ENCODE data around the gene DRC1. TPM values are rescaled to one million over a fixed set of nuclear protein-coding genes. Genes with fewer than 3 reads are reported as not detected.

DRC1 gene
- total RNA-seq, 1 donor from 2014 or later = not detected

- no peaks in the 10 kb centered on the region for H3K9me3 ChIP-seq
- H3K4me3 ChIP-seq = no peak overlapping the region
- no peaks in the 10 kb centered on the region for H3K27me3 ChIP-seq
- H3K36me3 ChIP-seq = no peaks in the 10 kb centered on the region
- H3K27ac ChIP-seq = no peak overlapping the region
- intact Hi-C loops (cut with DNase I) = no loop called here
- no peak for DNase-seq (ENCODE audit: extremely low spot score in 2 of 2)
- TF ChIP-seq POLR2AphosphoS5 (IDR thresholded peaks at IDR 0.05; ENCODE audit: insufficient read depth in 1 of 2, low read depth in 1 of 2) = no peak
- TF ChIP-seq CTCF (IDR thresholded peaks at IDR 0.05) = no peak
- no peak for TF ChIP-seq POLR2A (IDR thresholded peaks at IDR 0.05)
- H3K4me1 ChIP-seq = no peaks in the 10 kb centered on the region
These were observed 29.1 kb downstream of the DRC1 start for GRCh38 chr2:26430826-26431225.

GRCh38 chr2:26432363-26432762 is 30.6 kb downstream of the DRC1 start:
- Histone ChIP-seq H3K27me3 (no peaks in the 10 kb centered on the region), H3K27ac (no peak overlapping the region), H3K9me3 (no peaks in the 10 kb centered on the region), H3K4me3 (no peak overlapping the region), H3K36me3 (no peaks in the 10 kb centered on the region), H3K4me1 (no peaks in the 10 kb centered on the region)
- TF ChIP-seq CTCF (IDR thresholded peaks at IDR 0.05) (no peak), POLR2A (IDR thresholded peaks at IDR 0.05) (no peak), POLR2AphosphoS5 (IDR thresholded peaks at IDR 0.05; ENCODE audit: insufficient read depth in 1 of 2, low read depth in 1 of 2) (no peak)
- DNase-seq (ENCODE audit: extremely low spot score in 2 of 2) = no peak
- intact Hi-C loops (cut with DNase I) = no loop called here

- no peaks in the 10 kb centered on the region for H3K9me3 ChIP-seq
- no peak for TF ChIP-seq POLR2AphosphoS5 (IDR thresholded peaks at IDR 0.05; ENCODE audit: insufficient read depth in 1 of 2, low read depth in 1 of 2)
- TF ChIP-seq POLR2A (IDR thresholded peaks at IDR 0.05) = no peak
- no peak for TF ChIP-seq CTCF (IDR thresholded peaks at IDR 0.05)
- H3K27ac ChIP-seq = no peak overlapping the region
- no peaks in the 10 kb centered on the region for H3K4me1 ChIP-seq
- no peak for DNase-seq (ENCODE audit: extremely low spot score in 2 of 2)
- intact Hi-C loops (cut with DNase I) = no loop called here
- H3K4me3 ChIP-seq = no peak overlapping the region
- no peaks in the 10 kb centered on the region for H3K27me3 ChIP-seq
- no peaks in the 10 kb centered on the region for H3K36me3 ChIP-seq
These were observed 31.1 kb downstream of the DRC1 start for GRCh38 chr2:26432859-26433258.

GRCh38 chr2:26435106-26435505 is 33.4 kb downstream of the DRC1 start:
- Histone ChIP-seq H3K4me3 (no peak overlapping the region), H3K4me1 (no peaks in the 10 kb centered on the region), H3K27me3 (no peaks in the 10 kb centered on the region), H3K36me3 (no peaks in the 10 kb centered on the region), H3K27ac (no peak overlapping the region), H3K9me3 (no peaks in the 10 kb centered on the region)
- intact Hi-C loops (cut with DNase I) = no loop called here
- no peak for TF ChIP-seq POLR2AphosphoS5 (IDR thresholded peaks at IDR 0.05; ENCODE audit: insufficient read depth in 1 of 2, low read depth in 1 of 2)
- no peak for TF ChIP-seq CTCF (IDR thresholded peaks at IDR 0.05)
- TF ChIP-seq POLR2A (IDR thresholded peaks at IDR 0.05) = no peak
- no peak for DNase-seq (ENCODE audit: extremely low spot score in 2 of 2)

GRCh38 chr2:26438526-26438925 is 36.8 kb downstream of the DRC1 start:
- intact Hi-C loops (cut with DNase I) = no loop called here
- TF ChIP-seq POLR2AphosphoS5 (IDR thresholded peaks at IDR 0.05; ENCODE audit: insufficient read depth in 1 of 2, low read depth in 1 of 2) (no peak), CTCF (IDR thresholded peaks at IDR 0.05) (no peak), POLR2A (IDR thresholded peaks at IDR 0.05) (no peak)
- H3K36me3 ChIP-seq = no peaks in the 10 kb centered on the region
- H3K9me3 ChIP-seq = no peaks in the 10 kb centered on the region
- no peaks in the 10 kb centered on the region for H3K4me1 ChIP-seq
- DNase-seq (ENCODE audit: extremely low spot score in 2 of 2) = no peak
- H3K27me3 ChIP-seq = no peaks in the 10 kb centered on the region
- no peak overlapping the region for H3K4me3 ChIP-seq
- no peak overlapping the region for H3K27ac ChIP-seq

Data from vagina (tissue), 2 donors.